ENCODE results near the gene TMED1.

DNA sequence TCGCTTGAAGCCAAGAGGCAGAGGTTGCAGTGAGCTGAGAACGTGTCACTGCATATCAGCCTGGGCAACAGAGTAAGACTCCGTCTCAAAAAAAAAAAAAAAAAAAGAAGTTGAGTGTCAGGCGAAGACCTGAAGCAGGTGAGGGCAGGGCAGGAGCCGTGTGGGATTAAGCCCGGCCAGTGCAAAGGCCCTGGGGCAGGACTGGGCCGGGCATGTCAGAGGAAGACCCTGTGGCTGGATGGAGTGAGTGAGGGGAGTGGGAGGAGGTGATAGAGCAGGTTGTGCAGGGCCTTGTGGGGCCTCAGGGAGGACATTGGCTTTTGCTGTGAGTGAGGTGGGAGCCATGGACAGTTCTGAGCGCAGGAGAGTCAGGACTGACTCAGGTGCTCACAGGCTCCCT lies 47.9 kb downstream of the TMED1 start:
- TF ChIP-seq, protein P1, sequence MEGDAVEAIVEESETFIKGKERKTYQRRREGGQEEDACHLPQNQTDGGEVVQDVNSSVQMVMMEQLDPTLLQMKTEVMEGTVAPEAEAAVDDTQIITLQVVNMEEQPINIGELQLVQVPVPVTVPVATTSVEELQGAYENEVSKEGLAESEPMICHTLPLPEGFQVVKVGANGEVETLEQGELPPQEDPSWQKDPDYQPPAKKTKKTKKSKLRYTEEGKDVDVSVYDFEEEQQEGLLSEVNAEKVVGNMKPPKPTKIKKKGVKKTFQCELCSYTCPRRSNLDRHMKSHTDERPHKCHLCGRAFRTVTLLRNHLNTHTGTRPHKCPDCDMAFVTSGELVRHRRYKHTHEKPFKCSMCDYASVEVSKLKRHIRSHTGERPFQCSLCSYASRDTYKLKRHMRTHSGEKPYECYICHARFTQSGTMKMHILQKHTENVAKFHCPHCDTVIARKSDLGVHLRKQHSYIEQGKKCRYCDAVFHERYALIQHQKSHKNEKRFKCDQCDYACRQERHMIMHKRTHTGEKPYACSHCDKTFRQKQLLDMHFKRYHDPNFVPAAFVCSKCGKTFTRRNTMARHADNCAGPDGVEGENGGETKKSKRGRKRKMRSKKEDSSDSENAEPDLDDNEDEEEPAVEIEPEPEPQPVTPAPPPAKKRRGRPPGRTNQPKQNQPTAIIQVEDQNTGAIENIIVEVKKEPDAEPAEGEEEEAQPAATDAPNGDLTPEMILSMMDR (IDR thresholded peaks at IDR 0.05): no peak
- TF ChIP-seq POLR2AphosphoS5 (IDR thresholded peaks at IDR 0.05) (no peak), POLR2A (IDR thresholded peaks at IDR 0.05) (no peak)

Measured in prostate gland (tissue), 2 donors.